Fibroblast of skin of back (primary cell): ENCODE results near the gene PTPA.

ENCODE experiments used
- DNase-seq: peaks from one replicate; pipeline ENCODE4 v3.0.0-alpha.2; 2013

PTPA gene

DNA sequence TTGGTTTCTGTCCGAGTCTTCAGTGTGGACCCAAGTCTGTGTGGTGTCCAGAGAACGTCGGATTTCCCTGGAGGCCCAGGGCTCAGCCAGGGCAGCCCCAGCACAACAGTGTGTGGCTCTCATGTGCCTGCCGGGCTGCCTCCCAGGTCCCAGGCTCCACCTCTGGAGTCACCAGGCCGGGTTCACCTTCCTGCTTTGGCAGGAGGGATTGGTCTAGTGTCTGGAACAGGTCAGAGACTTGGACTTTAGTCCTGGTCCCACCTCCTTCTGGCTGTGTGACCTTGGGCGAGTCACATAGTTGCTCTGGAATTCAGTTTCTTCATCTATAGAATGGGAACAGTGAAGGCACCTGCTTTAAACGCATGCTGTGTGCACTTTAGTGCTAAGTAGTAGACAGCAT is 27.1 kb upstream of the PTPA start:
- DNase-seq = no peak

DNA sequence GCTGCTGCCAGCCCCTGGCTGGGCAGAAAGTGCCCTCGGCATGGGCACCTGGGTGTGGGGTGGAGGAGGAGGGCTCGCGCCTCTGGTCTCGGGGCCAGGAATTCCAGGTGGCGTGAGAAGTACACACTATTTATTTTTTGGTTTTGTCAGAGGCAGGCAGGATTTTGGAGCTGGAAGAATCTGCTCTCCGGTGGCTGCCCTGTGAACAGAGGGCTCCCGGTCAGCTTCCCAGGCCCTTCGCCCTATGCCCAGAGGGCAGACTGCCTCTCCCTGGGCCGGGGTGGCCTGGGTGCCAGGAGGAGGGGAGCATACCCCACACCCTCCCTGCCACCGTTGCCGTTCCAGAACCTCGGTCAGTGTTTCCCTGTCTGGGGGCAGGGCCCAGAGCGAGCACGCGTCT is 22.0 kb upstream of the PTPA start:
- no peak for DNase-seq

DNA sequence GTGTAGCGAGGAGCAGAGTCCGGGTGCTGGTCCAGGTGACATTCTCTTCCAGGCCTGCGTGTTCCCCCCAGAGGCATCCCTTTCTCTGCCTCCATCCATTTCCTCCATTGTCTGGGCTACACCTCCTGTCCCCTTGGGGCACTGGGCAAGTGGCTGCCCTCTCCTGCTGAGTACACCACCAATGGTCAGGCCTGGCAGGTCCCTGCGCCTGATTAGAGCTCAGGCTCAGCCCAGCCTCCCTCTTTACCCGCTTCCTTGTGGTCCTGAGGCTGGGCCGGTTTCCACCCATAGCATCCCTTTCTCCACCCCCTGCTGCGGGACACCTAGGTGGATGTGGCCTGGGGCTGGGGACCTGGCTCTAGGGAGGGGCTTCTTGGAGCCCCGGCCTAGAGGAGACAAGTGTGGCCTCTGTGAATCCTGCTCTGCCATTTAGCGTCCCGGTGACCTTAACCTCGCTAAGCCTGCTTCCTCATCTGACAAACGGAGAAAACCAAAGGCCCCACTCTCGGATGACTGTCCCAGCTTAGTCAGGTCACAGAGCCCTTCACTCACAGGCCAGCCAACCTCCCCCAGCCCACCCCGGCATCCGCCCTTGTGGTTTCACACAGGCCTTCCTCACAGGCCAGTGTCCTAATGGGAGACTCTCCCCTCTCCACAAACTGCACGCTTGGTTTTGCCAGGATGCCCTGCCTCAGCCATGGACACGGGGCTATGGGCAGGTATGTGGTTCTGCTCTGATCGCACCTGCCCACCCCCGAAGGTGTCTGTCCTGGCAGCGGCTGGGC is 17.4 kb upstream of the PTPA start:
- DNase-seq = no peak

DNA sequence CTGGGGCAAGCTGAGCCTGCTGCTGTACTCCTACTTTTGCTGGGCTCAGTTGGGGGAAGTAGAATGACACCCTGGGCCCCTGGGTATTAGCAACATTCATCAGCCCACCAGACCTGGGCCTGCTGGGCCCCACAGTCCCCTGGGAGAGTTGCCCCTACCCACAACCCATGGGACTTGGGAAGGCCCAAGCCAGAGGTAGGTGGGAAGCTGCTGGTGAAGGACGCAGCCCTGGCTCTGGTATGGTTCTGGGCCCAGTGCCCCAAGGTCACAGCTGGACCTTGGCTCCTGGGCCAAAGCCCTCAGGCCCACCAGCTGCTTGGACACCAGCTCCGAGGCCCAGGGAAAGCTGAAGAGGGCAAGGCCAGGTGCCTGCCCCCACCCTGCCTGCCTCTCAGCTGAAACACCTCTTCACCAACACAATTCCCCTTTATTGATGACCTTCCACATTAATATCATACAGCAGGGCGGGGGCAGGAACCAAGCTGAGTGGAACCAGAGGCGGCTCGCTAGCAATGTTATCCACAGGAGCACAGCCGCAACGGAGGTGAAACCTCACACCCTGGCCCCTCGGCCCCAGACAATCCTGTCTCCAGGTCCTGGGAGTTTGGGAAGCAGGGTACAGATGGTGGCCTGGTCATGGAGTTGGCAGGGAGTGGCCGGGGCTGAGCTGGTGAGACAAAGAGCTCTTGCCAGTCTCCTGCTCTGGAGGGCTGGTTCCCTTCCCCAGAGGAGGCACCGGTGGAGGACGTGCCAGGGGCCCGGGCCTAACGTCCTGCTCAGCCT is 16.6 kb upstream of the PTPA start:
- no peak for DNase-seq

DNA sequence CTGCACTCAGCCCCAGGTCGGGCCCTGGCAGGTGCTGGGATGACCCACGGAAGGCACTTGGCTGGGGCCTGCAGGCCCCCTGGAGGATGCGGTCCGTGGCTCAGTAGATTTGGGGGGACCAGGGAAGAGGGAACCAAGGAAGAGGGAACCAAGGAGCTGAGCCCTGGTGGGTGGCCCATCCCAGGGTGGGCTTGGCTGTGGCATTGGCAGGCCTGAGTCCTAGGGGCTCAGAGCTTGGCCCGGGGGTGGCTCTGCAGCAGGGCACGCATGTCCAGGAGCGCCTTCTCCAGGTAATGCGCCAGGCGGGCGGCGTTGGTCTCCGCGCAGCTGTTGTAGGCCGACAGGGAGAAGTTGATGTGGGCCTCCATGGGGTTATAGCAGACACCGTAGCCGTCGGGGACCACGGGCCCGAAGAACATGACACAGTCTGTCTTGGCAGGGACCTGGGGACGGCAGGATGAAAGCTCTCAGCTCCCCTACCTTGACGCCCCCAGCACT is 16.0 kb upstream of the PTPA start:
- no peak for DNase-seq

DNA sequence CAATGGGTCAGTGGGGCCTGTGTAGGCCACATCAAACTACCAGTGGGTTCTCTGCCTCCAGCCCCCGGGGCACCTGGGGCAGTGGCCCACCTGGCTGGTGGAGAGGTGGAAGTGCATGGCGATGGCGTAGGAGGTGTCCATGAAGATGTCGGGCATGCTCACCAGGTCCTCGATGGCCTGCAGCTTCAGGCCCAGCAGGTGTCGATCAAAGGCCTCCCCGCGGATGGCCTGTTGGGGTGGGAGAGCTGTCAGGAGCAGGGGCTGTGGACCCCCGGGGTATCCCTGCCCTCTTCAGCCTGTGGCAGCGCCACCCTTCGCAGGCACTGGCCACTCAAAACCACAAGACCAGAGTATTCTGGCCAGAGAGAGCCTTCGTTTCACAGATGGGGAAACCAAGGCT is 15.3 kb upstream of the PTPA start:
- no peak for DNase-seq

DNA sequence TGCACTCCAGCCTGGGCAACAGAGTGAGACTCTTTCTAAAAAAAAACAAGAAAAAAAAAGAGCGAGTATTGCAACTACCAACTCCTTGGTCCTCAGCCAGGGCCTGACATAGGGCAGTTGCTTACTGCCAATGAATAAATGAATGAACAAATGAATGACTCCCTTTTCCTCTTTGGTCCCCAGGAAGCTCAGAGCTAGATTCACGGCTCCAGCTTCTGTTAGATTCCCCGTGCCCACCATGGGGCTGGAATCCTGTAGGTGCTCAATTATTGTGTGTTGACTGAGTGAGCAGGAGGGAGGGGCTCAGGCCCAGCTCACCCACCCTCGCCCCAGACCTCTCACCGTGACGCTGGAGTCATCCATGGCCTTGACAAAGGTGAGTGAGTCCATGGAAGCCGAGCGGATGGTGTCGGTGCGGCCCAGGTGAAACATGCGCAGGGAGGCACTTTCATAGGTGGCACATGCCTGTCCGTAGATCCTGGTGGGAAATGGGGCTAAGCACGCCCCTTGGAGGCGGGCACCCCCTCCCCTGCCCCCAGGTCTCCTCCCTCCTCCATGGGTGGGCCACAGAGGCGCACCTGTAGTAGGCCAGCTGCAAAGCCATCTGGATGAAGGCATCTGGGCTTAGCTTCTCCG is 13.4 kb upstream of the PTPA start:
- DNase-seq = no peak

DNA sequence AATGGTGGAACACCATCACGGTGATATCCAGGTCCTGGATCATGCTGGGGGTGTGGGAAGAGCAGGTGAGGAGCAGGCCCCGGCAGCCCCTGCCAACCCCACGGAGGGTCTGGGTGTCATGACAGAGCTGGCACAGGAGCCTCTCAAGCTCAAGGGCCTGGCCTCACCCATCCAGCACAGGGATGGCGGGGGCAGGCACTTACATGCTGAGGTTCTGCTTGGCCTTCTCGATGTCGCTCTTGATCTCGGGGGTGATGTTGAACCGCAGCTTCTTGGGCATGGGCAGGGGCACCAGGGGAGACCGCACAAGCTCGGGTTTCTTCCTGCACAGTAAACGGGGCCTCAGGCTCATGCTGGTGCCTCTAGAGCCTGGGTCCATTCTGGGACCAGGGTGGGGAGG is 12.9 kb upstream of the PTPA start:
- DNase-seq = no peak

DNA sequence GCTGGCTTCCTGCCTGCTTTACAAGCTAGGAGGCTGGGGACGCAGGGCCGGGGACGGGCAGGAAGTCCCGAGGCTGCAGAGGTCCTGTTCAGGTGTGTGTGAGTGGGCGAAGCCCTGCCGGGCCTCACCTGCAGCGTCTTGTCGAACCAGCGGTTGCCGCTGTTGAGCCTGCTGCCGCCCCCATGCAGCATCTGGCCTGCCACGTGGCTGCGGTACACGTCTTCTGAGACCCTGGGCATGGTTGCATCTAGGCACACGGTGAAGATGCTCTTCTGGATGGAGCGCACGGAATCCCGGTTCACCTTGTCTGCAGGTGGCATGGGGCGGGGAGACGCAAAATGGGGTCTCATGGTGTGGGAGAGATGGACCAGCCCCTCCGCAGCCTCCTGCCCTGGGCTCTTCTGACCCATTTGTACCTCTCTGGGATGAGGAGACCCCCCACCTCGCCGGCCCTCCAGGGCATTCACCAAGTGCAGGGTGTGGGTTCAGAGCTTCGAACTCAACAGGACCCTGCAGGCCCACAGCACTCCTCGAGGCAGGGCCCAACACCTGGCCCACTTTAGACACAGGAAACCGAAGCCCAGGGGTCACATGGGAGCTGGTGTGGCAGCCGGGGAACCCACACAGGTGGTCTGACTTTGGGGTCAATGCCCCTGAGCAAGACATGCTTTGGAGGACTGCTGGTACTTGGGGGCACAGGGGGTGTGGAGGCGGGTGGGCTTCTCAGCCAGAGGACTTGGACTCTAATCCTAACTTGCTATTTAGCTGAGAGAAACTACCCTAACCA is 10.6 kb upstream of the PTPA start:
- DNase-seq = no peak

DNA sequence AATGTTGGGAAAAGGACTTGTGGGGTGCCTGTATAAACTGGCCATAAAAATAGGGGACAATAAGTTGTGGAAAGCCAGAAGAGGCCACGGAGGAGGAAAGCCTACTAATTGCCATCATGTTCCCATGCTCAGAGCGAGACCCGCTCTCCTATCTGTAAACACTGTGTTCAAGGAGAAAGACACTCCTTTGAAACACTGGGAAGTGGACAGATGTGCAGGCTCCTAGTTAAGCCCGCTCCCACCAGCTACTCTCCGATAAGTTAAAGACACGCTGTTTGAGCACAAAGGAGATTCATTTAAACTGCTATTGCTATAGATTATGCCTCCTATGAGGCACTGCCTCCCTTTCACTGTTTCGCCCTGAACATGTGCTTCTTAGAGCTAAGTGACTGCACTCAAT is 9.9 kb upstream of the PTPA start:
- DNase-seq = no peak

DNA sequence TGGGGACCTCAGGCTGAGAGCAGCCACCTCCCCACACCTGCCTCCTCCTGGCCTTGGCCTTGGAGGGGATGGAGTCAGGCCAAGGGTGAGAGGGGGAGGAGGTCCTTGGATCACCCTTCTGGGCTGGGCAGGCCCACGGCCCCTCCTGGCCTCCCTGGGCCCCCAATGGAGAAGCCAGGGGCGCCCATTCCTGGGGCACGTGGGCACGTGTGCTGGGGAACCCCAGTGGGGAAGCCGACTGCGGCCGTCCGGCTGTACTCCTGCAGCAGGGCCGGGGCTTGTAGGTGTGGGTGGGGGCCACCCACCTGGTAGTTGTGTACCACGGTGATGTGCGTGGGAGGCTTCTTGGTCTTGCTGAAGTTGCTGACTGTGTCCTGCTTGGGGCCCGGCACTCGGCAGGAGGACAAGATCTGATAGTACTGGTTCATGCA is 9.1 kb upstream of the PTPA start:
- no peak for DNase-seq

DNA sequence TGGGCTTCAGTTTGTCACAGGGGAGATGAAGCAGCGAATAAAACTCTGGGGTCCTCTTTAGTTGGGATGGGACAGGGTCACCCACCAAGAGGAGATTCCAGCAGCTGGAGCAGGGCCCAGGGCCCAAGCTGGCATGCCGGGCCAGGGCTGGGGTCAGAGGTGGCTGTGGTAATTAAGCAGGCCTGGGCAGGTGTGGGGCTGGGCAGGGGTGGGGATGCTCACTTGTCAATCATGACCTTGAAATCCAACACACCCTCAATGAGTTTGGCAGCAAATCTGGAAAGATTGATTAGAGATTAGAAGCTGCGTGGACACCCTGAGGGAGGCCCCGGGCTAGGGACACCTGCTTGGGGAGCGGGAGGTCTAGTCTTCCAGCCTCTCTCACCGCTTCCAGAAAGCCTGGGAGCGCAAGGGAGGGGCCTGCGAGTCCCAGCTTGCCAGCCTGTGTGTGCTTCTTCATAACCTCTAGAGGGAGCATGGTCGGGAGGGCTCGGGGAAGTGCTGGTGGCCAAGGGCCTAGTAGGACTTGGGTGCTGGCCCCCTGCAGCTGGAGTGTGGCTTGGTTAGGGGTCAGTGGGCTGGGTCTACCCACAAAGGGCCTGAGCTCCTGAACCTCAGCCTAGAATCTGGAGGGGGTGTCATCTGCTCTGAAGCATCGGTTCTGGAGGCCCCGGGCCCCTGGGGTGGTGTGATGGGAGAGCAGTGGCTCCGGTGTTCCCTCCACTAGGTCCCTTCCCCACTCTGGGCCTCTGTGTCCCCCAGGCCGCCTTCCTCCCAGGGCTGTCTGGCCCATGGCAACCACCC is 8.2 kb upstream of the PTPA start:
- DNase-seq = peak; percentile 61

DNA sequence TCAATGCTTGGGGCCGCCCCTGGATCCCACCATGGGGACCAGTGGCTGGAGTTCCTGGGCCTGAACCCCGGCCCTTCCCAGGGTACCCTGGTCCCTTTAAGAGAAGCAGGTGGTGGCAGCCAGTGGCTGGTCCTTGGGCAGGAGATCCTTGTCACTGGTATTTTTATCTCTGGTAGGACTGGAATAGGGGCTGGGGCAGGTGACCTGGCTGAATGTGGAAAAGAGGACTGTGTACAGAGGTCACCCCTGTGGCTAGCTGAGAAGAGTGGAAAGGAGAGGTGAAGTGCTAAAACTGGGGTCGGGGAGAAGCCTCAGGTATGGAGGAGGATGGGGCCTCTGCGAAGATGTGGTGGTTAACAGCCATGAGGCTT is 7.6 kb upstream of the PTPA start:
- no peak for DNase-seq

DNA sequence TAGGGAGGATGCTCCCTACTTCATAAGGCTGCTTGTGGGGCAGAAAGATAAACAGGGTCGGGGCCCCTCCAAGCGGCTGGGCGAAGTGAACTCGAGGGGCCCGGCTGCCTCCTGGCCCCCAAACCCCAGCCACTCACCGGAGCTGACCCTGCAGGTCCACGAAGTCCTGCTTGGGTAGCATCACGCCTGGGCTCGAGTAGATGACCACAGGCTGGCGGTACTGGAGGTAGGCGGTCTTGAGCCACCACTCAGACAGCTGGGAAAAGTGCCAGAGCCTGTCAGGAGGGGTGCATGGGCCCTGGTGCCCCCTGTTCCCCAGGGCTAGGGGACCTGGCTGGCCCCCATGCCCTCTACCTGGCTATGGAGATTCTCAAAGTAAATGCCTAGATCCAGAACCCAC is 7.2 kb upstream of the PTPA start:
- DNase-seq = no peak

DNA sequence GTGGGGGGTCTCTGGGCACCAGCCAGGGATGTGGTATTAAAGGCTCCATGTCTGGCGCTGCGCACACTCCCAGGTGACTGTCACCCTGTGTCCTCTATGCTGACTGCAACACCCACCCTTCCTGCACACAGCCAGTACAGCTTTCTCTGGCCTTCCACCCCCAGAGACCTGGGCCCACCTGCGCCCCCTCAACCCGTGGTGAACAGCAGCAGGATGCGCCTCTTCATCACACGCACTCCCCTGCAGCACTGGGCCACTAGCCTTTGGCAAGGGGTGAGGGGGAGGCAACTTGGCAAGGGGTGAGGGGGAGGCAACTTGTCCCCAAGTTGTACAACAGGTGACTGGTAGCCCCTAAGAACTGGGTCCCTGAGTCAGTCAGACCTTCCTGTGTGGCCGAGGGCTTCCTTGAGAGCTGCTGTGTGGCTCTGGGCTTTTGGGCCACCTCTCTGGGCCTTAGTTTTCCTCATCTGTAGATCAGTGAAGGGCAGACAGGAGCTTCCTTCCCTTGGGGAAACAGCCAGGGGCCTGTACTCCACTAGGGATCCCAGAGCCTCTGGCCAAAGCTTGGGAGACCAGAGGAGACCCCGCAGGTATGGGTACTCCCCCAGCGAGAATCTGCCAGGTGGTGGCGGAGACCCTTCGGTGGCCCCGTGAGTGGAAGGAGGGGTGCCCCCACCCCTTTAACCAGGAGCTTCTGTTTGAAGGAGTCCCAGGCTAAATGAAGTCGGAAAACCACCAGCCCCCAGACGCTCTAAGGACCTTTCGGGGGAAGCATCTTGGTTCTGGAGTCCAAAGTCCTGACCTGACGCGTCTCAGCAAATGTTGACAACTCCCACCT is 5.1 kb upstream of the PTPA start:
- no peak for DNase-seq

DNA sequence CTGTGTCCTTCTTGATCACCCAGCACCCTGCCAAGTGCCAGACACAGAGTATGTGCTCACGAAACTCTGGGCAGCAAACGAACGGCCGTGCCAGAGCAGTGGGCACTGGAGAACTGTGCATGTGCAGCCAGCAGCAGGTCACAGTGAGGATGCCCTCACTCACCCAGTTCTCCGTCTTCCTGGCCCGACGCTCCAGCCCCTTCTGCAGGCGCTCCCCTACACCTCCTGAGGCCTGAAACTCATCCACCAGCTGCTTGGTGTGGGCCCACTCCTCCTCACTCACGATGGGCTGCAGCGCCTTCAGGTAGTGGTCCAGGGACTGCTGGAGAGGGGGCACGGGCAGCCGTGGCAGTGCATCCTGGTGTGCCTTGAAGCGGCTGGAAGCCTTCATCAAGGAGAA is 3.6 kb upstream of the PTPA start:
- DNase-seq = no peak

DNA sequence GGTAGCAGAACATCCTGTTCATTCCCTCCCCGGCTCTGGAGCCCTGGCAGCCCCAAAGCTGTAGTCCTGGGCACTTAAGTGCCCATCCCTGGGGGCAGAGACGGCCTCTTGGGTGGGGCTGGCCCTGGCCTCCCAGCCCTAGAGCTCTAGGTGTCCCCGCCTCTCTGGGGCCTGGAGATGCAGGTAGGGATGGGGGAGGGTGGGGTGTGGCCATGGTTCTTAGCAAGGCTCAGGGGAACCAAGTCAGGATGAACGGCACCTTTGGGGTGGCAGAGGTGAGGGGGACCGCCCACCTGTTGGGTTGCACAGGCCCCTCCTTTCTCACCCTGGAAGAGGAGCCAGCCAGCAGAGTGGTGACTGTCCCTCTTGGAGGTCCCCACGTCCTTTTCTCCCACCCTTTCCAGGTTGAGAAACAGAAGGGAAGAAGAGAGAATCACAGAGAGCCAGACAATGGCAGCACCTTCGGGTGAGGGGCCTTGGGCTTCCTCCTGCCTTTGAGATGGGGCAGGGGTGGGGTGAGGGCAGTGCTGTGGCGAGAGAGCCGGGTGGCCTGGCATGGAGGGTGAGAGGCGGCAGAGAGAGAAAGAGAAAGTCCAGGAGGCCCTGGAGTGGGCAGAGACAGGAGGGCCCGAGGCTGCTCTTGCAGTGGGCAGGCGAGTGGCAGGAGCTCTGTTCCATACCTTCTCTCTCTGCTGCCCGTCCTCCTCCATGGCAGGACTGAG is 3.0 kb upstream of the PTPA start:
- DNase-seq = no peak

DNA sequence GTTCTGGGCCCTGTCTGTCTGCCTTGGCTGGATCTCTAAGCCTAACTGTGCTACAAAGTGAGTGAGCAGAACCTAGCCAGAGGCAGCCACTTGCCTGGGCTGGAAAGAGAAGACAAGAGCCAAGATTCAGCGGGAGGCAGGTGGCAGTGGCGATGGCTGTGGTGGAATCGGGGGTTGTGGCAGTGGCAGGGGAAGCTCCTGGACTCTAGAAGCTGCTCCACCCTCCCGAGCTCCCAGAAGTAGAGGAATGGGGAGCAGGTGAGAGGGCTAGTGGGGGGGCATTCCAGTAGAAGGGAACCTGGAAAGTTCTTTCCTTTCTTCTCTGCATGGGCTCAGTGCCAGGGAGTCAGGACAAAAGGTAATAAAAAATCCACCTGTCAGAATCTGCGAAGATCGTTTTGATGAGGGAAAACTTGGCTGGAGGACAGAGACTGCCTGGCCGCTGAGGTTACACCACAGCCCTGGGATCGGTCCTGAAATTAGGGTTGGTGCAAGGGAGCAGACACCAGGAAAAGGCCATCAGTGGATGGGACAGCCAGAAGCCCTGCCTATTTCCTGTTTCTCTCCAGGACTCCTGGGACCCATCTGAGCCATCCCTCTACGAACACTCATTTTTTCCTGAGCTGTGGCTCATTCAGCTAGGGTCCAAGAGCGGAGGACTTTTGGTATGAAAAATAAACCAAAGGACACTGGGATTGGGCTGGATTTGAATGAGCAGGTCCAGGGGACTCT is 2.2 kb upstream of the PTPA start:
- no peak for DNase-seq

DNA sequence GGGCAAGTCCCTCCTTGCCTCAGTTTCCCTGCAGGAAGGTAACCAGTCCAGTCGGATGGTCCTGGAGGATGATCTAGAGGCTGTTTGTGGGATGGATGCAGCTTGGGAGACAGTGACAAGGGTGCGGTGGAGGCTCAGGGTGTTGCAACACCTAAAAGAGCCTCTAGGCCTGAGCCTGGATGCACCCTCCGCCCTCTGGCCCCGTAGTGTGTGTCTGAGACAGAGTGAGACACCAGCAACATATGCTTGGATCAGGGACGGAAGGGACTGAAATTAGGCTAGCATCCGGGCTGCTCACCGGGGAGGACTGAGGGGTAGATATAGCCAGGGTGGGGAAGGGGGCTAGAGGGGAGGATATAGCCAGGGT is 1.7 kb upstream of the PTPA start:
- peak; percentile 23 for DNase-seq
